GM23338 (cell line): ENCODE results near the gene TYMS. TPM values are rescaled to one million over a fixed set of nuclear protein-coding genes. Genes with fewer than 3 reads are reported as not detected.

Experiments
- ATAC-seq: fragments of 200-7000 bp; cut with Tn5 transposase; 3 replicates; pipeline ENCODE4 v1.9.1; 2020
- DNase-seq: peaks from one replicate; pipeline ENCODE4 v3.0.0-alpha.2; 2015; ENCODE audit warnings: low spot score
- H2AFZ ChIP-seq: fragments of 200-600 bp; sonication (generic); 2 replicates; pipeline ENCODE4 v1.8.0; 2016; ENCODE audit warnings: antibody characterized with exemption, mild to moderate bottlenecking, moderate library complexity
- H3F3A ChIP-seq: fragments of 200-600 bp; sonication (generic); replicated peaks from 2 replicates; pipeline ENCODE4 v1.8.0; 2017; ENCODE audit warnings: antibody characterized with exemption, mixed run types, low read depth
- H3K27ac ChIP-seq: fragments of 200-600 bp; sonication (generic); 2 replicates; pipeline ENCODE4 v1.6.1; 2016; ENCODE audit warnings: low read depth
- H3K27me3 ChIP-seq: fragments of 200-600 bp; sonication (generic); 2 replicates; pipeline ENCODE4 v1.8.0; 2016; ENCODE audit warnings: mild to moderate bottlenecking, mixed run types, moderate library complexity; ENCODE audit not compliant: insufficient read depth
- H3K36me3 ChIP-seq: fragments of 200-600 bp; sonication (generic); 2 replicates; pipeline ENCODE4 v1.8.0; 2016; ENCODE audit warnings: mild to moderate bottlenecking; ENCODE audit not compliant: insufficient read depth
- H3K4me1 ChIP-seq: fragments of 200-600 bp; sonication (generic); 2 replicates; pipeline ENCODE4 v1.8.0; 2016; ENCODE audit warnings: mild to moderate bottlenecking, moderate library complexity; ENCODE audit not compliant: insufficient read depth
- H3K4me2 ChIP-seq: fragments of 200-600 bp; sonication (generic); 2 replicates; pipeline ENCODE4 v1.7.1; 2017; ENCODE audit warnings: mixed run types
- H3K4me3 ChIP-seq: fragments of 200-600 bp; sonication (generic); 2 replicates; pipeline ENCODE4 v1.6.1; 2016; ENCODE audit warnings: mixed run types
- H3K79me2 ChIP-seq: fragments of 200-600 bp; sonication (generic); replicated peaks from 2 replicates; pipeline ENCODE4 v1.8.0; 2017; ENCODE audit warnings: mild to moderate bottlenecking; ENCODE audit not compliant: insufficient read depth
- H3K9me2 ChIP-seq: fragments of 200-600 bp; sonication (generic); 2 replicates; pipeline ENCODE4 v1.8.0; 2017; ENCODE audit not compliant: insufficient read depth
- H4K20me1 ChIP-seq: fragments of 200-600 bp; sonication (generic); replicated peaks from 2 replicates; pipeline ENCODE4 v1.8.0; 2017; ENCODE audit warnings: mild to moderate bottlenecking; ENCODE audit not compliant: insufficient read depth
- H3K27ac Mint-ChIP-seq: 2 replicates; pipeline ENCODE4 v1.8.0; 2020; ENCODE audit warnings: inconsistent platforms, mild to moderate bottlenecking, moderate library complexity, mixed read lengths
- H3K27me3 Mint-ChIP-seq: 3 replicates; pipeline ENCODE4 v1.8.0; 2022; ENCODE audit warnings: low read depth, mild to moderate bottlenecking, moderate library complexity, mixed read lengths, inconsistent platforms; ENCODE audit not compliant: insufficient read depth, poor library complexity
- H3K36me3 Mint-ChIP-seq: 3 replicates; pipeline ENCODE4 v1.8.0; 2021; ENCODE audit warnings: low read depth, mild to moderate bottlenecking, inconsistent platforms, moderate library complexity, mixed read lengths
- H3K4me1 Mint-ChIP-seq: 3 replicates; pipeline ENCODE4 v1.8.0; 2020; ENCODE audit warnings: mild to moderate bottlenecking, inconsistent platforms, mixed read lengths
- H3K4me3 Mint-ChIP-seq: 3 replicates; pipeline ENCODE4 v1.8.0; 2021; ENCODE audit warnings: moderate library complexity, mild to moderate bottlenecking, inconsistent platforms, mixed read lengths
- H3K9me3 Mint-ChIP-seq: 3 replicates; pipeline ENCODE4 v1.8.0; 2020; ENCODE audit warnings: moderate library complexity, mild to moderate bottlenecking, inconsistent platforms, mixed read lengths
- CREB1 ChIP-seq: fragments of 250-450 bp; sonication (Bioruptor Pico); IDR thresholded peaks from 2 replicates; pipeline ENCODE4 v1.5.0; 2020; ENCODE audit warnings: low read depth, mild to moderate bottlenecking, moderate library complexity
- ETS1 ChIP-seq: IDR thresholded peaks from 2 replicates; pipeline ENCODE4 v1.6.1; 2016; ENCODE audit warnings: antibody characterized with exemption
- EZH2 ChIP-seq: fragments of 200-600 bp; sonication (generic); IDR thresholded peaks from one replicate; pipeline ENCODE4 v1.8.0; 2017; ENCODE audit warnings: antibody characterized with exemption, mild to moderate bottlenecking, low read depth; ENCODE audit not compliant: unreplicated experiment
- EZH2phosphoT487 ChIP-seq: fragments of 200-600 bp; sonication (generic); IDR thresholded peaks from one replicate; pipeline ENCODE4 v1.8.1; 2018; ENCODE audit warnings: antibody characterized with exemption; ENCODE audit not compliant: unreplicated experiment
- JUNB ChIP-seq: IDR thresholded peaks from one replicate; pipeline ENCODE4 v1.6.1; 2016; ENCODE audit warnings: antibody characterized with exemption; ENCODE audit not compliant: unreplicated experiment
- NANOG ChIP-seq: IDR thresholded peaks from 2 replicates; pipeline ENCODE4 v1.6.1; 2016; ENCODE audit warnings: antibody characterized with exemption, borderline replicate concordance
- POLR2AphosphoS5 ChIP-seq: IDR thresholded peaks from 2 replicates; pipeline ENCODE4 v1.6.1; 2016; ENCODE audit warnings: antibody characterized with exemption, low read depth
- REST ChIP-seq: IDR thresholded peaks from one replicate; pipeline ENCODE4 v1.6.1; 2018; ENCODE audit warnings: antibody characterized with exemption; ENCODE audit not compliant: unreplicated experiment
- ZNF114 ChIP-seq: fragments of 250-450 bp; sonication (Bioruptor Pico); IDR thresholded peaks from 2 replicates; pipeline ENCODE4 v1.5.0; 2020; ENCODE audit warnings: mild to moderate bottlenecking, moderate library complexity
- ZNF462 ChIP-seq: fragments of 250-450 bp; sonication (Bioruptor Pico); IDR thresholded peaks from 2 replicates; pipeline ENCODE4 v1.5.0; 2020; ENCODE audit warnings: mild to moderate bottlenecking, moderate library complexity
- polyA plus RNA-seq: library from polyadenylated mRNA; unstranded; fragments of >200 nt; fragmentation: Nextera tagmentation; extraction: Ambion mirVana; gene quantifications from 2 replicates; pipeline ENCODE4 v1.2.1, GENCODE V29; 2016
- total RNA-seq: library from RNA; depleted of rRNA; stranded (reverse); fragments of >200 nt; shearing (Covaris generic); gene quantifications from 2 replicates; pipeline ENCODE4 v1.2.3, GENCODE V29; 2014

The TYMS gene
- total and polyA plus RNA-seq, 2 experiments from 2014 or later, result 52.9 to 72.3 TPM

- Mint-ChIP-seq H3K4me1 (peaks cover 37% of the 10 kb centered on the region), H3K36me3 (peaks cover 75% of the 10 kb centered on the region), H3K9me3 (no peaks in the 10 kb centered on the region), H3K27me3 (peaks cover 7% of the 10 kb centered on the region), H3K27ac (no peak overlapping the region), H3K4me3 (no peak overlapping the region; the same call in 2 of the 3 replicates)
- peak; percentile 52 for DNase-seq
- Histone ChIP-seq H3K4me1 (peaks cover 15% of the 10 kb centered on the region; the same call in 1 of the 2 replicates), H3K27ac (no peak overlapping the region), H3K4me3 (no peak overlapping the region), H3K9me2 (no peaks in the 10 kb centered on the region), H2AFZ (no peak overlapping the region), H4K20me1 (peaks cover 4% of the 10 kb centered on the region), H3K36me3 (peaks cover 11% of the 10 kb centered on the region; the same call in 1 of the 2 replicates), H3F3A (0 out of 2 replicates have a peak, but pooled peaks cover 2% of the 10 kb centered on the region), H3K79me2 (no peaks in the 10 kb centered on the region), H3K27me3 (no peaks in the 10 kb centered on the region), H3K4me2 (no peak overlapping the region)
- ATAC-seq, result 0 out of 3 replicates have a peak, but pooled peaks have one; percentile 8
- no peak for TF ChIP-seq NANOG
- no peak for TF ChIP-seq EZH2phosphoT487
- no peak for TF ChIP-seq JUNB
- no peak for TF ChIP-seq ZNF114
- no peak for TF ChIP-seq POLR2AphosphoS5
- no peak for TF ChIP-seq REST
- no peak for TF ChIP-seq ETS1
- no peak for TF ChIP-seq EZH2
Observed at GRCh38 chr18:685438-685837, 28.0 kb downstream of the TYMS start.

- peaks cover 4% of the 10 kb centered on the region for H4K20me1 ChIP-seq
- H3K4me3 ChIP-seq, result no peak overlapping the region
- no peak overlapping the region for H2AFZ ChIP-seq
- ATAC-seq (peak; percentile 89), DNase-seq (peak; percentile 60)
- peak overlapping the region; percentile 51; the same call in 1 of the 2 replicates for H3K27ac ChIP-seq
- Mint-ChIP-seq H3K36me3 (peaks cover 70% of the 10 kb centered on the region), H3K4me1 (peaks cover 36% of the 10 kb centered on the region), H3K9me3 (no peaks in the 10 kb centered on the region), H3K27me3 (peaks cover 7% of the 10 kb centered on the region), H3K4me3 (peak overlapping the region; percentile 38), H3K27ac (peak overlapping the region; percentile 33; the same call in 1 of the 2 replicates)
- 0 out of 2 replicates have a peak, but pooled peaks cover 2% of the 10 kb centered on the region for H3F3A ChIP-seq
- H3K79me2 ChIP-seq, result no peaks in the 10 kb centered on the region
- H3K4me2 ChIP-seq, result peak overlapping the region; percentile 58
- no peaks in the 10 kb centered on the region for H3K27me3 ChIP-seq
- no peaks in the 10 kb centered on the region for H3K9me2 ChIP-seq
- peaks cover 15% of the 10 kb centered on the region; the same call in 1 of the 2 replicates for H3K4me1 ChIP-seq
- H3K36me3 ChIP-seq, result peaks cover 11% of the 10 kb centered on the region; the same call in 1 of the 2 replicates
- TF ChIP-seq ZNF462 (peak; percentile 6; the same call in 1 of the 2 replicates), CREB1 (CRISPR knock-in tag) (no peak)
Observed at GRCh38 chr18:686339-687111, 29.1 kb downstream of the TYMS start.
